Endothelial cell (in vitro differentiated cells): ENCODE measurements around the gene METTL8. TPM values are rescaled to one million over a fixed set of nuclear protein-coding genes. Genes with fewer than 3 reads are reported as not detected.
"Not testable (repeated sequence)": the region's sequence is repeated elsewhere in the genome, so short reads cannot be mapped to it uniquely, and the experiment has no call there.

Experiments
- DNase-seq: peaks from one replicate; pipeline ENCODE4 v3.0.0; 2021; ENCODE audit warnings: low spot score
- H3K27ac Mint-ChIP-seq: one replicate; pipeline ENCODE4 v1.8.0; 2021; ENCODE audit warnings: mixed read lengths, inconsistent platforms; ENCODE audit not compliant: unreplicated experiment
- H3K27me3 Mint-ChIP-seq: one replicate; pipeline ENCODE4 v1.8.0; 2021; ENCODE audit warnings: mild to moderate bottlenecking, moderate library complexity, mixed read lengths, inconsistent platforms; ENCODE audit not compliant: unreplicated experiment
- H3K36me3 Mint-ChIP-seq: one replicate; pipeline ENCODE4 v1.8.0; 2021; ENCODE audit warnings: mild to moderate bottlenecking, low read depth, mixed read lengths, inconsistent platforms; ENCODE audit not compliant: unreplicated experiment
- H3K4me1 Mint-ChIP-seq: one replicate; pipeline ENCODE4 v1.8.0; 2021; ENCODE audit warnings: mild to moderate bottlenecking, mixed read lengths, inconsistent platforms; ENCODE audit not compliant: unreplicated experiment
- H3K4me3 Mint-ChIP-seq: one replicate; pipeline ENCODE4 v1.8.0; 2021; ENCODE audit warnings: mild to moderate bottlenecking, mixed read lengths, inconsistent platforms; ENCODE audit not compliant: unreplicated experiment
- H3K9me3 Mint-ChIP-seq: one replicate; pipeline ENCODE4 v1.8.0; 2021; ENCODE audit warnings: mixed read lengths, inconsistent platforms; ENCODE audit not compliant: unreplicated experiment
- CTCF ChIP-seq: fragments of 200-600 bp; sonication (generic); IDR thresholded peaks from one replicate; pipeline ENCODE4 v1.5.0; 2021; ENCODE audit warnings: antibody characterized with exemption; ENCODE audit not compliant: unreplicated experiment
- total RNA-seq: library from RNA; stranded (reverse); fragmentation: NEBNext Ultra II Directional; extraction: Animal tissue kit (Norgen Biotek cat#: 25700); gene quantifications from one replicate; pipeline ENCODE4 v1.2.1, GENCODE V29; 2021; ENCODE audit not compliant: unreplicated experiment

METTL8 gene
- total RNA-seq, 1 donor from 2014 or later, result 18.2 TPM

GRCh38 chr2:171389780-171390179 is 44.0 kb downstream of the METTL8 start:
- no peaks in the 10 kb centered on the region for H3K9me3 Mint-ChIP-seq
- H3K4me3 Mint-ChIP-seq, result no peak overlapping the region
- no peak overlapping the region for H3K27ac Mint-ChIP-seq
- H3K4me1 Mint-ChIP-seq, result peaks cover 6% of the 10 kb centered on the region
- peaks cover 3% of the 10 kb centered on the region for H3K36me3 Mint-ChIP-seq
- H3K27me3 Mint-ChIP-seq, result peaks cover 1% of the 10 kb centered on the region
- DNase-seq, result no peak
- TF ChIP-seq CTCF, result no peak

GRCh38 chr2:171389325-171389724 is 44.5 kb downstream of the METTL8 start:
- Mint-ChIP-seq H3K9me3 (no peaks in the 10 kb centered on the region), H3K27me3 (peaks cover 1% of the 10 kb centered on the region), H3K4me3 (no peak overlapping the region), H3K27ac (no peak overlapping the region), H3K36me3 (peaks cover 3% of the 10 kb centered on the region), H3K4me1 (peaks cover 6% of the 10 kb centered on the region)
- no peak for DNase-seq
- no peak for TF ChIP-seq CTCF

- peaks cover 1% of the 10 kb centered on the region for H3K27me3 Mint-ChIP-seq
- H3K36me3 Mint-ChIP-seq, result peaks cover 3% of the 10 kb centered on the region
- H3K4me3 Mint-ChIP-seq, result no peak overlapping the region
- peaks cover 6% of the 10 kb centered on the region for H3K4me1 Mint-ChIP-seq
- no peak overlapping the region for H3K27ac Mint-ChIP-seq
- H3K9me3 Mint-ChIP-seq, result no peaks in the 10 kb centered on the region
- TF ChIP-seq CTCF, result no peak
- DNase-seq, result no peak
Observed at GRCh38 chr2:171387052-171387451, 46.7 kb downstream of the METTL8 start.

GRCh38 chr2:171386627-171387026 is 47.2 kb downstream of the METTL8 start:
- Mint-ChIP-seq H3K4me1 (peaks cover 6% of the 10 kb centered on the region), H3K27me3 (peaks cover 1% of the 10 kb centered on the region), H3K4me3 (no peak overlapping the region), H3K9me3 (no peaks in the 10 kb centered on the region), H3K36me3 (peaks cover 4% of the 10 kb centered on the region), H3K27ac (no peak overlapping the region)
- no peak for DNase-seq
- no peak for TF ChIP-seq CTCF

- TF ChIP-seq CTCF, result no peak
- Mint-ChIP-seq H3K36me3 (peaks cover 4% of the 10 kb centered on the region), H3K4me1 (peaks cover 6% of the 10 kb centered on the region), H3K27ac (no peak overlapping the region), H3K4me3 (no peak overlapping the region), H3K27me3 (peaks cover 1% of the 10 kb centered on the region), H3K9me3 (no peaks in the 10 kb centered on the region)
- DNase-seq, result no peak
Observed at GRCh38 chr2:171383134-171383533, 50.7 kb downstream of the METTL8 start.

- not testable (repeated sequence) for H3K27me3 Mint-ChIP-seq, H3K27ac Mint-ChIP-seq, H3K4me1 Mint-ChIP-seq, H3K36me3 Mint-ChIP-seq, H3K9me3 Mint-ChIP-seq, DNase-seq, H3K4me3 Mint-ChIP-seq
Observed at GRCh38 chr2:171382175-171382574, 51.6 kb downstream of the METTL8 start.

- H3K27me3 Mint-ChIP-seq, H3K27ac Mint-ChIP-seq, H3K4me1 Mint-ChIP-seq, H3K9me3 Mint-ChIP-seq, DNase-seq: not testable (repeated sequence)
- Mint-ChIP-seq H3K4me3 (peak overlapping the region; percentile 4), H3K36me3 (peaks cover 13% of the 10 kb centered on the region)
Observed at GRCh38 chr2:171377852-171378251, 55.9 kb downstream of the METTL8 start.
